DND-41 (cell line): ENCODE measurements around the gene TP63.

ENCODE experiments used
- ATAC-seq: fragments of 200-7000 bp; cut with Tn5 transposase; 3 replicates; pipeline ENCODE4 v1.9.1; 2021; ENCODE audit warnings: low read depth; ENCODE audit not compliant: insufficient read depth
- DNase-seq: peaks from one replicate; pipeline ENCODE4 v3.0.0-alpha.2; 2020
- H2AFZ ChIP-seq: 2 replicates; pipeline ENCODE4 v1.6.0; 2012; ENCODE audit warnings: low read depth, low read length
- H3K27ac ChIP-seq: 2 replicates; pipeline ENCODE4 v1.5.1; 2012; ENCODE audit warnings: low read length, inconsistent platforms
- H3K27me3 ChIP-seq: fragments of 200-600 bp; sonication (generic); 2 replicates; pipeline ENCODE4 v1.6.0; 2012; ENCODE audit warnings: low read length, mild to moderate bottlenecking, inconsistent platforms; ENCODE audit not compliant: insufficient read depth, poor library complexity
- H3K36me3 ChIP-seq: 2 replicates; pipeline ENCODE4 v1.5.1; 2012; ENCODE audit warnings: low read length, inconsistent platforms; ENCODE audit not compliant: insufficient read depth
- H3K4me1 ChIP-seq: 2 replicates; pipeline ENCODE4 v1.5.1; 2012; ENCODE audit warnings: mild to moderate bottlenecking, low read length; ENCODE audit not compliant: insufficient read depth
- H3K4me2 ChIP-seq: 2 replicates; pipeline ENCODE4 v1.6.0; 2012; ENCODE audit warnings: mild to moderate bottlenecking, moderate library complexity, low read length, inconsistent platforms; ENCODE audit not compliant: insufficient read depth
- H3K4me3 ChIP-seq, 2 experiments: fragments of 200-600 bp in 1 of 2; shearing (Covaris generic) in 1 of 2; 2 replicates each; pipeline ENCODE4 v1.5.1; 2012 to 2016; ENCODE audit warnings: inconsistent platforms in 2 of 2, low read length in 2 of 2, mild to moderate bottlenecking in 2 of 2, low read depth in 1 of 2, moderate library complexity in 1 of 2
- H3K79me2 ChIP-seq: 2 replicates; pipeline ENCODE4 v1.6.0; 2012; ENCODE audit warnings: low read length, inconsistent platforms; ENCODE audit not compliant: insufficient read depth
- H3K9ac ChIP-seq: 2 replicates; pipeline ENCODE4 v1.6.0; 2012; ENCODE audit warnings: low read depth, mild to moderate bottlenecking, inconsistent platforms, low read length, moderate library complexity
- H3K9me3 ChIP-seq: 2 replicates; pipeline ENCODE4 v1.5.1; 2012; ENCODE audit warnings: low read length, moderate library complexity, mild to moderate bottlenecking, inconsistent platforms; ENCODE audit not compliant: insufficient read depth, severe bottlenecking
- H4K20me1 ChIP-seq: 2 replicates; pipeline ENCODE4 v1.6.0; 2012; ENCODE audit warnings: low read length; ENCODE audit not compliant: insufficient read depth
- CTCF ChIP-seq: IDR thresholded peaks from 2 replicates; pipeline ENCODE4 v1.5.1; 2012; ENCODE audit warnings: borderline replicate concordance, low read length, moderate library complexity, mild to moderate bottlenecking; ENCODE audit not compliant: poor library complexity, severe bottlenecking; ENCODE audit errors: extremely low read depth
- EZH2 ChIP-seq: IDR thresholded peaks from 3 replicates; pipeline ENCODE4 v1.6.1; 2012; ENCODE audit warnings: borderline replicate concordance, low read depth, mild to moderate bottlenecking, moderate library complexity, low read length, inconsistent platforms; ENCODE audit not compliant: severe bottlenecking

TP63 gene

GRCh38 chr3:189900578-189900977 lies 269.4 kb downstream of the TP63 start:
- H3K4me3 ChIP-seq = no peak overlapping the region
- no peak overlapping the region for H3K9ac ChIP-seq
- H3K36me3 ChIP-seq = no peaks in the 10 kb centered on the region
- DNase-seq = no peak
- H3K79me2 ChIP-seq = no peaks in the 10 kb centered on the region
- no peaks in the 10 kb centered on the region for H3K4me1 ChIP-seq
- no peak overlapping the region for H2AFZ ChIP-seq
- H3K9me3 ChIP-seq = no peaks in the 10 kb centered on the region
- no peaks in the 10 kb centered on the region for H3K27me3 ChIP-seq
- no peak for ATAC-seq
- no peaks in the 10 kb centered on the region for H4K20me1 ChIP-seq
- no peak overlapping the region for H3K4me2 ChIP-seq
- TF ChIP-seq EZH2 = no peak
- TF ChIP-seq CTCF = no peak
- H3K27ac ChIP-seq = no peak overlapping the region

- Histone ChIP-seq H2AFZ (no peak overlapping the region), H3K9ac (no peak overlapping the region), H3K4me1 (no peaks in the 10 kb centered on the region), H3K27ac (no peak overlapping the region), H3K4me2 (no peak overlapping the region), H3K36me3 (no peaks in the 10 kb centered on the region), H3K27me3 (no peaks in the 10 kb centered on the region), H3K4me3 (no peak overlapping the region), H4K20me1 (no peaks in the 10 kb centered on the region), H3K79me2 (no peaks in the 10 kb centered on the region), H3K9me3 (no peaks in the 10 kb centered on the region)
- no peak for DNase-seq
- TF ChIP-seq EZH2 (no peak), CTCF (no peak)
- ATAC-seq = no peak
Measured at GRCh38 chr3:189901481-189901880, 270.3 kb downstream of the TP63 start.

- TF ChIP-seq CTCF = no peak
- no peak for TF ChIP-seq EZH2
- Histone ChIP-seq H3K4me3 (no peak overlapping the region), H3K4me2 (no peak overlapping the region), H3K79me2 (no peaks in the 10 kb centered on the region), H2AFZ (no peak overlapping the region), H3K36me3 (no peaks in the 10 kb centered on the region), H3K9ac (no peak overlapping the region), H3K27me3 (no peaks in the 10 kb centered on the region), H4K20me1 (no peaks in the 10 kb centered on the region), H3K4me1 (no peaks in the 10 kb centered on the region), H3K27ac (no peak overlapping the region), H3K9me3 (no peaks in the 10 kb centered on the region)
- ATAC-seq = no peak
- no peak for DNase-seq
Measured at GRCh38 chr3:189902230-189903186, 271.3 kb downstream of the TP63 start.
